OCI-LY7 (cell line): ENCODE data around the gene SLC12A4. TPM values are rescaled to one million over a fixed set of nuclear protein-coding genes. Genes with fewer than 3 reads are reported as not detected.

Experiments
- BruUV-seq: library from RNA; stranded (reverse); fragments of 400-500 nt; replicated peaks from 2 replicates; lab custom pipeline; 2021; lab: Mats Ljungman, UMichigan
- CTCF ChIA-PET: fragments of 300-600 bp; sonication (Branson Sonifier 250); formaldehyde crosslinking; loops from one replicate; lab custom pipeline; 2022; ENCODE audit warnings: antibody characterized with exemption; ENCODE audit not compliant: unreplicated experiment; lab: Charles Lee
- POLR2A ChIA-PET: fragments of 300-600 bp; sonication (Branson Sonifier 250); formaldehyde crosslinking; loops from one replicate; lab custom pipeline; 2022; ENCODE audit warnings: antibody characterized with exemption; lab: Charles Lee
- DNase-seq: peaks from one replicate; pipeline ENCODE4 v3.0.0-alpha.2; 2015; ENCODE audit warnings: low spot score
- H2AFZ ChIP-seq: fragments of 200-600 bp; sonication (generic), shearing (Covaris generic); 2 replicates; pipeline ENCODE4 v1.6.1; 2014; ENCODE audit warnings: mild to moderate bottlenecking, antibody characterized with exemption, low read length, moderate library complexity
- H3K27ac ChIP-seq: fragments of 200-600 bp; sonication (generic); 2 replicates; pipeline ENCODE4 v1.5.1; 2014; ENCODE audit warnings: mixed run types, low read depth, mild to moderate bottlenecking, moderate library complexity, low read length, inconsistent platforms; ENCODE audit not compliant: poor library complexity, severe bottlenecking
- H3K36me3 ChIP-seq: fragments of 200-600 bp; sonication (generic); 2 replicates; pipeline ENCODE4 v1.6.1; 2014; ENCODE audit warnings: mild to moderate bottlenecking, antibody characterized with exemption, low read length, moderate library complexity, mixed read lengths; ENCODE audit not compliant: insufficient read depth
- H3K4me1 ChIP-seq: fragments of 200-600 bp; sonication (generic); 2 replicates; pipeline ENCODE4 v1.5.1; 2014; ENCODE audit warnings: mild to moderate bottlenecking, low read length; ENCODE audit not compliant: insufficient read depth, poor library complexity, severe bottlenecking
- H3K4me2 ChIP-seq: fragments of 200-600 bp; sonication (generic); 2 replicates; pipeline ENCODE4 v1.6.1; 2014; ENCODE audit warnings: mild to moderate bottlenecking, low read length
- H3K4me3 ChIP-seq: fragments of 200-600 bp; sonication (generic); 2 replicates; pipeline ENCODE4 v1.5.1; 2014; ENCODE audit warnings: mild to moderate bottlenecking, low read depth, low read length; ENCODE audit not compliant: poor library complexity, severe bottlenecking
- H3K79me2 ChIP-seq: fragments of 200-600 bp; sonication (generic); 2 replicates; pipeline ENCODE4 v1.6.1; 2016; ENCODE audit warnings: low read depth, mild to moderate bottlenecking, low read length, moderate library complexity, mixed read lengths; ENCODE audit not compliant: insufficient read depth
- H3K9me2 ChIP-seq: fragments of 200-600 bp; sonication (generic); 2 replicates; pipeline ENCODE4 v1.6.1; 2016; ENCODE audit warnings: mild to moderate bottlenecking, low read length, mixed read lengths; ENCODE audit not compliant: insufficient read depth
- H3K9me3 ChIP-seq: fragments of 200-600 bp; sonication (generic); 2 replicates; pipeline ENCODE4 v1.6.1; 2014; ENCODE audit warnings: mild to moderate bottlenecking, mixed run types, low read length, mixed read lengths
- H4K20me1 ChIP-seq: fragments of 200-600 bp; sonication (generic); 2 replicates; pipeline ENCODE4 v1.6.1; 2014; ENCODE audit warnings: mild to moderate bottlenecking, antibody characterized with exemption, low read length, moderate library complexity, mixed read lengths; ENCODE audit not compliant: insufficient read depth
- EZH2phosphoT487 ChIP-seq: fragments of 200-600 bp; sonication (generic); IDR thresholded peaks from 2 replicates; pipeline ENCODE4 v1.6.1; 2018; ENCODE audit warnings: low read depth, borderline replicate concordance, mild to moderate bottlenecking, mixed run types, antibody characterized with exemption, low read length, moderate library complexity, mixed read lengths
- intact Hi-C: fragments of 100-400 bp; cut with micrococcal nuclease; formaldehyde crosslinking; loops from one replicate; pipeline ENCODE4 v1.10.0; 2022; ENCODE audit not compliant: unreplicated experiment
- total RNA-seq, 2 experiments: library from RNA; depleted of rRNA in 1 of 2; stranded (reverse); fragments of >200 nt in 1 of 2; shearing (Covaris generic) in 1 of 2; gene quantifications; 2 replicates each; pipeline ENCODE4 v1.2.3, GENCODE V29; 2014 to 2022
- TF ChIP-seq, protein P1 (sequence below): fragments of 200-600 bp; sonication (generic); conservative IDR thresholded peaks from 2 replicates; pipeline ENCODE4 v1.5.1; 2014; ENCODE audit warnings: mild to moderate bottlenecking, antibody characterized with exemption, low read length, moderate library complexity, mixed read lengths

SLC12A4 gene
- total RNA-seq, 2 experiments from 2014 or later, result 8.3 to 16.7 TPM

DNA sequence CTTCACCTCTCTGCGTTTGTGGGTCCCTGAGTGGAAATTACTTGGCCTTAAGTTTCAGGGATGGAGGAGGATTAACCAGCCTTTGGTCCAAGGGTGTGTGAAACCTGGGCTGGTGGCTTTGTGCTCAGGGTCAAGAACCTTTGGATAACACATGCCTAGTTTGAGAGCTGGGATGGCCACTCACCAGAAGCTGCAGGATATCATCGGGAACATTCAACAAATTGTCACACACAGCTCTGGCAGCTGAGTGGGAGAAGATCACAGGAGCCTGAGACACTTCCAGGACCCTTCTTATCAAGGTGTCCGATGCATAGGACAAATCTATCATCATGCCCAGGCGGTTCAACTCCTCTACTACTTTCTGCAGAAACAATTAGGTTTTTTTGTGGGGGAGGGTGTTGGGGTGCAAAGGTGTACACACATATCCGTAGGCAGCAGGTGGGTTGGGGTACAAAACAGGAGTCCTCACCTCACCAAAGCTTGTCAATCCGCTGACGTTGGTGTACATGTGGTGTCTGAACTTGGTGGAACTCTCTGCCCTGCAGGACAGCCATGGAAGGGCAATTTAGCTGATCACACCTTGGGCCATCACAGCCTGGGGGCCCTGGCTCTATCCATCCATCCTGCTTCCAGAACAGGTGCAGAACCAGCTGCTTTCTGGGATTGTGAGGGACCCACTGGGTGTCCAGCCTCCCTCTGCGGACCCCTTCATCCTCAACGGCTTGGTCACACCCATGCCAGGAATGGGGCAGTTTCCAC lies 9.2 kb upstream of the SLC12A4 start:
- no peaks in the 10 kb centered on the region for H4K20me1 ChIP-seq
- POLR2A ChIA-PET, result no interaction called here
- H3K4me3 ChIP-seq, result no peak overlapping the region
- CTCF ChIA-PET, result no interaction called here
- H3K4me2 ChIP-seq, result no peak overlapping the region
- H3K4me1 ChIP-seq, result peaks cover 9% of the 10 kb centered on the region
- H3K36me3 ChIP-seq, result no peaks in the 10 kb centered on the region
- H3K27ac ChIP-seq, result no peak overlapping the region
- H3K9me2 ChIP-seq, result no peaks in the 10 kb centered on the region
- TF ChIP-seq, protein P1, sequence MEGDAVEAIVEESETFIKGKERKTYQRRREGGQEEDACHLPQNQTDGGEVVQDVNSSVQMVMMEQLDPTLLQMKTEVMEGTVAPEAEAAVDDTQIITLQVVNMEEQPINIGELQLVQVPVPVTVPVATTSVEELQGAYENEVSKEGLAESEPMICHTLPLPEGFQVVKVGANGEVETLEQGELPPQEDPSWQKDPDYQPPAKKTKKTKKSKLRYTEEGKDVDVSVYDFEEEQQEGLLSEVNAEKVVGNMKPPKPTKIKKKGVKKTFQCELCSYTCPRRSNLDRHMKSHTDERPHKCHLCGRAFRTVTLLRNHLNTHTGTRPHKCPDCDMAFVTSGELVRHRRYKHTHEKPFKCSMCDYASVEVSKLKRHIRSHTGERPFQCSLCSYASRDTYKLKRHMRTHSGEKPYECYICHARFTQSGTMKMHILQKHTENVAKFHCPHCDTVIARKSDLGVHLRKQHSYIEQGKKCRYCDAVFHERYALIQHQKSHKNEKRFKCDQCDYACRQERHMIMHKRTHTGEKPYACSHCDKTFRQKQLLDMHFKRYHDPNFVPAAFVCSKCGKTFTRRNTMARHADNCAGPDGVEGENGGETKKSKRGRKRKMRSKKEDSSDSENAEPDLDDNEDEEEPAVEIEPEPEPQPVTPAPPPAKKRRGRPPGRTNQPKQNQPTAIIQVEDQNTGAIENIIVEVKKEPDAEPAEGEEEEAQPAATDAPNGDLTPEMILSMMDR, result no peak
- TF ChIP-seq EZH2phosphoT487, result no peak
- H2AFZ ChIP-seq, result no peak overlapping the region
- intact Hi-C loops, result no loop called here
- no peaks in the 10 kb centered on the region for H3K79me2 ChIP-seq
- no TSS peak for BruUV-seq
- no peaks in the 10 kb centered on the region for H3K9me3 ChIP-seq
- no peak for DNase-seq

DNA sequence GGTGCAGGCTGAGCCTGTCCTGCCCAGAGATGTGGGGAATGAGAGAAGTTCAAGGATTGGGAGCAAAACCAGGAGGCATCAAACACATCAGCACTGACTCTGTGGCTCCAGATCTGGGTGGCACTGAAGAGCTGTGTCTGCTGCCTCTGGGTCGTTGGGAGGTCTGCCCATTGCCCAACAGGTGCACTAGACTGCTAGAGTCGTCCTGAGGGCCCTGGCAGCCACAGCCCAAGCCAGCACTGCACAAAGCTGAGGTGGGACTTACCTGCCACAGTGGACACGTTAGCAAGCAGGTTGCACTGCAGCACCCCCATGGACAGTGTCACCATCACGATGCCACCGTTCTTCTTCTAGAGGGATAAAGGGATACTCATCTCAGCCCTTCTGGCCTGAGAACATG lies 8.6 kb upstream of the SLC12A4 start:
- Histone ChIP-seq H2AFZ (no peak overlapping the region), H3K4me3 (no peak overlapping the region), H3K79me2 (no peaks in the 10 kb centered on the region), H3K4me2 (no peak overlapping the region), H4K20me1 (no peaks in the 10 kb centered on the region), H3K4me1 (peaks cover 9% of the 10 kb centered on the region), H3K27ac (no peak overlapping the region), H3K36me3 (no peaks in the 10 kb centered on the region), H3K9me2 (no peaks in the 10 kb centered on the region), H3K9me3 (no peaks in the 10 kb centered on the region)
- TF ChIP-seq, protein P1, result no peak
- ChIA-PET POLR2A (no interaction called here), CTCF (no interaction called here)
- no TSS peak for BruUV-seq
- intact Hi-C loops, result no loop called here
- no peak for DNase-seq

DNA sequence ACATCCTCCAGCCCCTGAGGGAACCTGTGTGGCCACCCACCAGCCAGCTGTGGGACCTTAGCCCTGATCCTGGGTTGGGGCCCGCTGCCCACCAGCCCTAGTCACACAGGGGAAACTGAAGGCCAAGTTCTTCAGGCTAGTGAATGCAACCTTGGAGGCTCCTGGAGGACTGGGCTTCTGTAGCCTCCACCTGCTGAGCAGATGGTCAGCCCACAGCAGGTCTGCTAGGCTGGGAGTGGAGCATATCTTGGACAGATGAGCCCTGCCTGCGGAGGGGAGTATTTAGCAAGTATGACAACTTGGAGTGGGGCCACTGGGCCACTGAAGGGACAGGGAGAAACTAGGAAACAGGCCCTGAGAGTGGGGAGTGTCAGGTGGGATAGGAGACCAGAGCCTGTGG lies 7.8 kb upstream of the SLC12A4 start:
- TF ChIP-seq, protein P1, result no peak
- no peak for TF ChIP-seq EZH2phosphoT487
- Histone ChIP-seq H3K27ac (no peak overlapping the region), H3K36me3 (no peaks in the 10 kb centered on the region), H3K9me3 (no peaks in the 10 kb centered on the region), H3K4me1 (peaks cover 9% of the 10 kb centered on the region), H3K4me3 (no peak overlapping the region), H3K4me2 (no peak overlapping the region), H3K9me2 (no peaks in the 10 kb centered on the region), H4K20me1 (no peaks in the 10 kb centered on the region), H3K79me2 (no peaks in the 10 kb centered on the region), H2AFZ (no peak overlapping the region)
- no peak for DNase-seq
- POLR2A ChIA-PET, result interaction anchor here (1.6 kb wide), 1 partner anchor 8 kb away, joined by 5 read pairs; no protein-coding TSS in a partner anchor
- BruUV-seq, result no TSS peak
- CTCF ChIA-PET, result no interaction called here
- intact Hi-C loops, result no loop called here
